ENCODE results near the gene AFF1.

Gene AFF1

GRCh38 chr4:87037671-87038334, 103.0 kb downstream of the AFF1 start:
- DNase-seq = no peak

DNA sequence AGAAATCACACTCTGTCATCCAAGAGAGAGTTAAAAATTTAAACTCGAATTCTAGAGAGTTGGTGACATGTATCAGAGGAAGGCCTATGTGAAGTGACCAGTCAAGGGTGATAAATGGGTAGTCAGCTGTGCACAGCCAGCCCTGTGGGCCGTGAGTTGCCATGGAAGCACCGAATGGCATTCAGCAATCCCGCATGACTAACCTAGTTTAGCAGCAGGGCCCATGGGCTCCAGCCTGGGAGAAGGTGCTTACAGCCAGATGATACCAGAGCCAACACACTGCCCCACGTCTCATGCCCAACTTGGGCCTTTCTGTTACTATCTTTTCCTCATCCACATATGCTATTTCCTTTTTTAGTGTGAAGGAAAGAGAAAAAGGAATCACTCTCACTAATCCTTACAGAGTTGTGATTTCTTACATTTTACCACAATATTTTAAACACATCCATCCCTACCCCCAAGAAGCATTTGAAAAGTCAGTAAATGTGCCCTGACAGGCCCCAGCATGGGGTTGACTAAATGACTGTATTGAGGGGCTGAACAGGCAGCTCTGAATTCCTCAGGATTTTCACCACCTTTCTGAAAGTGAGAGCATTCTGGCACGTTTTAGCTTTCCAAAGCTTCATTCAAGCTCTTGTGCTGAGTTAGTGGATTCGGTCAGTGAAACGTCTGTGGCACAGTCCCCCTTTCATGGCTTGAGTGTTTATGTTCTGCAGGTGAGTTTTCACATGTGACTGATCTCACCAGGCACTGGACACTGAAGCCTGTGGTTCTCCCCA, 104.2 kb downstream of the AFF1 start:
- DNase-seq = no peak

- DNase-seq = no peak
Observed at GRCh38 chr4:87041141-87041540, 106.3 kb downstream of the AFF1 start.

- no peak for DNase-seq
Observed at GRCh38 chr4:87042221-87042620, 107.4 kb downstream of the AFF1 start.

DNA sequence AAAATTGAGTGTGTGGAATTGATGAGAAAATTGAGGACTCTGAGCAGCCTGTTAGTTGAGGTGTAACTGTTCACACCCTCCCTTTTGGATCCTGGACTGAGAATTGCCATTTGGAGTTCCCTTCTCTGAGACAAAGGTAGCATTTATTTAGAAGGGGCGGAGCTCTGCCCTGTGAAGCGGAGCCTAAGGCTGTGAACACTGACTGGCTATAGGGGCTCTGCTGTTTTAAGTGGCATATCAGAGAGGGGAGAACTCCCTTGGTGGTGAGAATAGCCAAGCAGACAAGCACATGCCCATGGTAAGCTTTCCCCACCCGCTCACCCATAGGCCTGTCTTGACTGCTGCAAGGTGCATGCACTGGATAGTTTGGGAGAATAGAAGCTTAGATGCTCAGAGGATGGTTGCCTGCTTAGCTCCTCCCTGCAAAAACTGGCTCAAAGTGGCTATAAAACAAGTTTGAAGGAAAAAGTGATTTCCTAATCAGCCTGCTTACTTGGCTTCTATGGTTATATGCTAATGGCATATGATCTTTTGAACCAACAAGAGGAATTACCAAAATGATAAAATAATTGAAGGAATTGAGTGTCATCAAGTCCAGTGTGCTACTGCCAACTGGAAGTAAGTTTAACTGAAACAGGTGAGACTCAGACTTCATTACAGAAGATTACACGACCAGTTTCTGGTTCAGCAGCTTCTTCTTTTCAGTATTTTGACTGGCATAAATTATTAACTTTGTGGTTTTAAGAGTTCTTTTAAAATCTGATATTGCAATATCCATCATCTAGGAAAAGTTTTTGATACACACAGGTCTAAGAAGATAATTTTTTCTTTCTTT, 108.4 kb downstream of the AFF1 start:
- DNase-seq = no peak

GRCh38 chr4:87044511-87045233, 109.9 kb downstream of the AFF1 start:
- no peak for DNase-seq

GRCh38 chr4:87045234-87045558, 110.4 kb downstream of the AFF1 start:
- DNase-seq = no peak

DNA sequence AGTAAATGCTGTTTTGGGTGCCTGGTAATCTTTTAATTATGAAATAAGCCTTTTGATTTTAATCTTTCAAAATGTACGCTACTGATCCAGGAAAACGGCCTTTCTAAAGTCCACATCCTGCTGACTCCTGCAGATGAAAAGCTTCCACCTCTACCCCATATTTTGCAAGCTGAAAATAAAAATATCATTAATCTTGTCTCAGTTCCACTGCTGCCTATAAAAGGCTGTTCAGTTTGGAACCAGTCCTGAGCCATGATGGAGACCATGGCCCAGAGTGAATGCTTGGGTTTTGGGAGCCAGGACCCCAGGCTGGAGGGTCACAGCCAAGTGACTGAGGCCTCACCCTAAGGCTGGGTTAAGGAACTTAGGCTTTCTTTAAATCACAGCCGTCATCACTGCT, 110.8 kb downstream of the AFF1 start:
- DNase-seq = no peak

- DNase-seq = no peak
Observed at GRCh38 chr4:87046121-87046551, 111.3 kb downstream of the AFF1 start.

DNA sequence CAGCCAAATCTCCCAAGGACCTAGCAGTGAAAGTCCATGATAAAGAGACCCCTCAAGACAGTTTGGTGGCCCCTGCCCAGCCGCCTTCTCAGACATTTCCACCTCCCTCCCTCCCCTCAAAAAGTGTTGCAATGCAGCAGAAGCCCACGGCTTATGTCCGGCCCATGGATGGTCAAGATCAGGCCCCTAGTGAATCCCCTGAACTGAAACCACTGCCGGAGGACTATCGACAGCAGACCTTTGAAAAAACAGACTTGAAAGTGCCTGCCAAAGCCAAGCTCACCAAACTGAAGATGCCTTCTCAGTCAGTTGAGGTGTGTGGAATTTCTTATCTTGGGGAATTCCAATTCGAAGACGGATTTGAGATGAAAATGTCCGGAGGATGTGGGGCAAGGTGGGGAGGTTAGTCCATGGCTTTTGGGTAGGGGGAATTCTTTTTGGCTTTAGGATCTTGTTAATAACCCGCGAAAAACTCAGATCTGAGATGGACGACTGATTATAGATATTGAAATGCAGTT, 112.5 kb downstream of the AFF1 start:
- DNase-seq = no peak

DNA sequence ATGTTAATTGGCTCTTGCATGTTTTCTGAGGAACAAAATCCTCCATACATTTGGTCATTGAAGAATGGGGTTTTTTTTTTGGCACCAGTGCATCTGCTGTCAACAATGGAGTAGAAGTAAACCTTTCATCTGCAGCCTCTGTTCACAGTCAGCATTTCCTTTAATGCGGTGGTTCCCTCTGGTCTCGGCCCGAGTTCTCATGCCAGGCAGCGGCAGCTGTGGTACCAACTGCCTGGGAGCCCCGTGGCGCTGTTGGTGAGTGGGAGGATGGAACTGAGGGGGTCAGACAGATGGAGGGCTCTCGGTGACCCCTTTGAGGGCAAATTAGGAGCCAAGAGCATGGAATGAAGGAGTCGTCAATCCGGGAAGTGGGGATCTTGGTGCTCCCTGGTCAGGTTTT, 114.7 kb downstream of the AFF1 start:
- no peak for DNase-seq

GRCh38 chr4:87050596-87050995, 115.8 kb downstream of the AFF1 start:
- DNase-seq = no peak

DNA sequence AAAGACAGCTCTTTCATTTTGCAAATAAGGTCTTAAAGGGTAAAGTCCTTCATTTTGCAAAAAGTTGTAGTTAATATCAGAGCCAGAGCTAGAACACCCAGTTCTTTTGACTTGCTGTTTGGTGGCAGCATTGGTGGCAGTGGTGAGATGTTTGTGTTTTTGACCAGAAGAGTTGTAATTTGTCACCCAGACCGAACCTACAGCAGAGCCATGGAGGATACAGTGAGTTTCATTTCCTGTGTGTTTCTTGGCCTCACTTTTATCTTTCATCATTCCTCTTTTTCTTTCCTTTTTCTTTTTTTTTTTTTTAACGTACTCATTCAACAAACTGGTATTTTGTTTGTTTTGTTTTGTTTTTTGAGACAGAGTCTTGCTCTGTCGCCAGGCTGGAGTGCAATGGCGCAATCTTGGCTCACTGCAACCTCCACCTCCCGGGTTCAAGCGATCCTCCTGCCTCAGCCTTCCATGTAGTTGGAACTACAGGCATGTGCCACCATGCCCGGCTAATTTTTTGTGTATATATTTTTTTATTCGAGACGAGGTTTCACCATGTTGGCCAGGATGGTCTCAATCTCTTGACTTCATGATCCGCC, 116.4 kb downstream of the AFF1 start:
- DNase-seq = no peak

DNA sequence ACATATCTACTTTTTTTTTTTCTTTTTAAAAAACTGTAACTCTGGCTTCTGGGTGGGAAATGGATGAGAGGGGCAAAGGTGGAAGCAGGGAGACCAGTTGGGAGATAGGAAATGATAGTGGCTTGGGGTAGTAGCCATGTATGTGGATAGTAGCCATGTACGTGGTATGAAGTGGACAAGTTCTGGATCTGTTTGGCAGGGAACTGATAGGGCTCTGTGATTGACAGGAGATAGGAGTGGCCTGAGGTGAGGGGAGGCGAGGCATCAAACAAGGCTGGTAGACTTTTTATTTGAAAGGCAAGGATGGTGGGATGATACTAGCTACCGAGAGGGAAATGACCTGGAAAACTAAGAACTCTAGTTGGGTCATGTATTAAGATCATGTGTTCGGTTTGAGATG, 117.8 kb downstream of the AFF1 start:
- DNase-seq = no peak

GRCh38 chr4:87053176-87053658, 118.4 kb downstream of the AFF1 start:
- no peak for DNase-seq

GRCh38 chr4:87053802-87054767, 119.3 kb downstream of the AFF1 start:
- DNase-seq = no peak

DNA sequence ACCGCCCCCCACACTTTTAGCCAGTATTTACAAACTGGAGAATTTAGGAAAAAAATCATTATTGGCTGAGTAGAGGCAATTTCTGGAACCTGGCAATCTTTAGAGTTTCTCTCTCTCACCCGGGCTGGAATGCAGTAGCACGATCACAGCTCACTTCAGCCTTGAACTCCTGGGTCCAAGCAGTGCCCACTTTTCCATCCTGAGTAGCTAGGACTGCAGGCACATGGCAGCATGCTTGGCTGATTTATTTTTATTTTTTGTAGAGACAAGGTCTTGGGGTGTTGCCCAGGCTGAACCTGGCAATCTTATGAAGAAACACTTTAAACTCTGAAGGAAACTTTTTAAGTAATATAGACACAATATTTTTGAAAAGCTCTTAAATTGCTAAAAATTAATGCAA, 120.1 kb downstream of the AFF1 start:
- no peak for DNase-seq

- DNase-seq = no peak
Observed at GRCh38 chr4:87055311-87055710, 120.5 kb downstream of the AFF1 start.

- DNase-seq = no peak
Observed at GRCh38 chr4:87056881-87057280, 122.1 kb downstream of the AFF1 start.

DNA sequence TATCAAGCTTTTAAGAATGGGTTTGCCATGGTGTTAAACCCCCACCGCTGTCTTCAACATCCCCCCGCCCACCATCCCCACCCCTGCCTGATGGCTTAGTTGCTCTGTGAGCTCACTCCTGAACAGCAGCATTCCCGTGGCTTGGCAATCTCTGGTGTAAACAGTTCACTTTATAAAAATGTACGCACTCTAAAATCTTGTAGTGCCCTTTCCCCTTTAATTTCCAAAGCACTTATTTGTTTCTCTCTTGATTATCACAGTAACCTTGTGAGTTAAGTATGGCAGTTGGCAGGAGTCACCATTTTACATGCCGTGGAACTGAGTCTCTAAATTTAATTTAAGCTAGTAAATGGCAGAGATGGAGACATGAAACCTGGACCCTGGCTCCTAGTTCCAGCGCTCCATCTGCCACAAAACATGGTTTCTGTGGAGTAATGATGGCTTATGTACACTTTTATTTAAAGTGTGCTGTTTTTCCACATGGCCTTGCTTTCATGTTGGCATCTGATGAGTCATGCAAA, 123.1 kb downstream of the AFF1 start:
- no peak for DNase-seq

Data from CD4-positive, alpha-beta T cell treated with Interferon gamma for 1 hour (primary cell).